Measurements from ENCODE around the gene SLC13A2.

- TF ChIP-seq EZH2 (IDR thresholded peaks at IDR 0.05) (no peak), POLR2AphosphoS5 (IDR thresholded peaks at IDR 0.05; ENCODE audit: borderline replicate concordance, low read depth, low read length) (no peak), FOXP2 (optimal IDR thresholded peaks at IDR 0.05; ENCODE audit: control extremely low read depth, extremely low read length, insufficient read depth) (no peak)
Observed at GRCh38 chr17:28484296-28484695, 10.9 kb downstream of the SLC13A2 start.
